ENCODE measurements around the gene ZNF451. TPM values are rescaled to one million over a fixed set of nuclear protein-coding genes. Genes with fewer than 3 reads are reported as not detected.

ZNF451 gene
- total and polyA plus RNA-seq, 2 experiments from 2014 or later = 15.8 to 63.4 TPM

- no peak for DNase-seq (ENCODE audit: low spot score)
- H3K4me3 ChIP-seq = no peak overlapping the region
- no peak overlapping the region for H3K27ac ChIP-seq
- H3K79me2 ChIP-seq = no peaks in the 10 kb centered on the region
- 90% methylated on average over 1 of the region's 1 CpG for WGBS (ENCODE audit: low lambda C conversion rate, missing lambda C conversion rate)
- no peaks in the 10 kb centered on the region for H3K9me3 ChIP-seq (ENCODE audit: low read depth)
- H4K20me1 ChIP-seq (ENCODE audit: insufficient read depth, poor library complexity, severe bottlenecking) = no peaks in the 10 kb centered on the region
- no peak overlapping the region for H2AFZ ChIP-seq
- H3K4me1 ChIP-seq (ENCODE audit: insufficient read depth) = no peaks in the 10 kb centered on the region
- H3K27me3 ChIP-seq = no peaks in the 10 kb centered on the region
- no peaks in the 10 kb centered on the region for H3K9me2 ChIP-seq (replicated peaks; ENCODE audit: insufficient read depth)
- no peak for TF ChIP-seq CTCF (IDR thresholded peaks at IDR 0.05; ENCODE audit: poor library complexity)
- no peak for TF ChIP-seq EZH2phosphoT487 (IDR thresholded peaks at IDR 0.05; ENCODE audit: low read depth, severe bottlenecking, unreplicated experiment)
- no peak for TF ChIP-seq EZH2 (IDR thresholded peaks at IDR 0.05; ENCODE audit: borderline replicate concordance)
- no peak overlapping the region for H3K4me2 ChIP-seq
- H3K36me3 ChIP-seq (replicated peaks; ENCODE audit: insufficient read depth, low read depth) = no peaks in the 10 kb centered on the region
Measured at GRCh38 chr6:57068061-57068460, 21.9 kb upstream of the ZNF451 start.

GRCh38 chr6:57069228-57069627 lies 20.8 kb upstream of the ZNF451 start:
- H3K79me2 ChIP-seq = no peaks in the 10 kb centered on the region
- 90% methylated on average over 4 of the region's 4 CpGs for WGBS (ENCODE audit: low lambda C conversion rate, missing lambda C conversion rate)

GRCh38 chr6:57069920-57070331 lies 20.1 kb upstream of the ZNF451 start:
- DNase-seq (ENCODE audit: low spot score) = no peak
- no peaks in the 10 kb centered on the region for H3K79me2 ChIP-seq
- no peaks in the 10 kb centered on the region for H3K4me1 ChIP-seq (ENCODE audit: insufficient read depth)
- no peaks in the 10 kb centered on the region for H3K27me3 ChIP-seq
- no peak overlapping the region for H3K4me3 ChIP-seq
- H2AFZ ChIP-seq = no peak overlapping the region
- no peaks in the 10 kb centered on the region for H3K36me3 ChIP-seq (replicated peaks; ENCODE audit: insufficient read depth, low read depth)
- no peak for TF ChIP-seq EZH2 (IDR thresholded peaks at IDR 0.05; ENCODE audit: borderline replicate concordance)
- no peak for TF ChIP-seq EZH2phosphoT487 (IDR thresholded peaks at IDR 0.05; ENCODE audit: low read depth, severe bottlenecking, unreplicated experiment)
- TF ChIP-seq CTCF (IDR thresholded peaks at IDR 0.05; ENCODE audit: poor library complexity) = no peak
- whole genome bisulfite sequencing (ENCODE audit: low lambda C conversion rate, missing lambda C conversion rate) = 90% methylated on average over 9 of the region's 9 CpGs
- H4K20me1 ChIP-seq (ENCODE audit: insufficient read depth, poor library complexity, severe bottlenecking) = no peaks in the 10 kb centered on the region
- H3K4me2 ChIP-seq = no peak overlapping the region
- no peak overlapping the region for H3K27ac ChIP-seq
- no peaks in the 10 kb centered on the region for H3K9me2 ChIP-seq (replicated peaks; ENCODE audit: insufficient read depth)
- no peaks in the 10 kb centered on the region for H3K9me3 ChIP-seq (ENCODE audit: low read depth)

More at GRCh38 chr6:57069228-57069627, 20.8 kb upstream of the ZNF451 start:
- H3K27ac ChIP-seq = no peak overlapping the region
- H3K4me2 ChIP-seq = no peak overlapping the region
- no peaks in the 10 kb centered on the region for H3K27me3 ChIP-seq
- no peaks in the 10 kb centered on the region for H3K36me3 ChIP-seq (replicated peaks; ENCODE audit: insufficient read depth, low read depth)
- H3K4me1 ChIP-seq (ENCODE audit: insufficient read depth) = no peaks in the 10 kb centered on the region
- DNase-seq (ENCODE audit: low spot score) = no peak
- H3K9me2 ChIP-seq (replicated peaks; ENCODE audit: insufficient read depth) = no peaks in the 10 kb centered on the region
- H2AFZ ChIP-seq = no peak overlapping the region
- no peak for TF ChIP-seq CTCF (IDR thresholded peaks at IDR 0.05; ENCODE audit: poor library complexity)
- no peak for TF ChIP-seq EZH2phosphoT487 (IDR thresholded peaks at IDR 0.05; ENCODE audit: low read depth, severe bottlenecking, unreplicated experiment)
- TF ChIP-seq EZH2 (IDR thresholded peaks at IDR 0.05; ENCODE audit: borderline replicate concordance) = no peak
- H3K9me3 ChIP-seq (ENCODE audit: low read depth) = no peaks in the 10 kb centered on the region
- H4K20me1 ChIP-seq (ENCODE audit: insufficient read depth, poor library complexity, severe bottlenecking) = no peaks in the 10 kb centered on the region
- H3K4me3 ChIP-seq = no peak overlapping the region

- no peaks in the 10 kb centered on the region for H3K36me3 ChIP-seq (replicated peaks; ENCODE audit: insufficient read depth, low read depth)
- no peaks in the 10 kb centered on the region for H3K9me3 ChIP-seq (ENCODE audit: low read depth)
- no peak overlapping the region for H3K4me3 ChIP-seq
- H3K4me1 ChIP-seq (ENCODE audit: insufficient read depth) = no peaks in the 10 kb centered on the region
- no peak overlapping the region for H3K27ac ChIP-seq
- H3K4me2 ChIP-seq = no peak overlapping the region
- no peak overlapping the region for H2AFZ ChIP-seq
- TF ChIP-seq CTCF (IDR thresholded peaks at IDR 0.05; ENCODE audit: poor library complexity) (no peak), EZH2 (IDR thresholded peaks at IDR 0.05; ENCODE audit: borderline replicate concordance) (no peak), EZH2phosphoT487 (IDR thresholded peaks at IDR 0.05; ENCODE audit: low read depth, severe bottlenecking, unreplicated experiment) (no peak)
- DNase-seq (ENCODE audit: low spot score) = no peak
- no peaks in the 10 kb centered on the region for H3K79me2 ChIP-seq
- no peaks in the 10 kb centered on the region for H3K27me3 ChIP-seq
- no peaks in the 10 kb centered on the region for H3K9me2 ChIP-seq (replicated peaks; ENCODE audit: insufficient read depth)
- WGBS (ENCODE audit: low lambda C conversion rate, missing lambda C conversion rate) = 76% methylated on average over 3 of the region's 3 CpGs
- H4K20me1 ChIP-seq (ENCODE audit: insufficient read depth, poor library complexity, severe bottlenecking) = no peaks in the 10 kb centered on the region
Measured at GRCh38 chr6:57072108-57072507, 17.9 kb upstream of the ZNF451 start.

All from hepatocyte (in vitro differentiated cells).